Inflammatory macrophage treated with lipopolysaccharide for 4 hours (primary cell): ENCODE results near the gene HLA-DMA.

ENCODE experiments used
- DNase-seq: peaks from one replicate; pipeline ENCODE4 v3.0.0-alpha.2; 2020

HLA-DMA gene

GRCh38 chr6:32974016-32974333 is 21.1 kb upstream of the HLA-DMA start:
- peak; percentile 55 for DNase-seq

GRCh38 chr6:32973144-32974015 is 20.5 kb upstream of the HLA-DMA start:
- peak; percentile 63 for DNase-seq

GRCh38 chr6:32972353-32973143 is 19.7 kb upstream of the HLA-DMA start:
- DNase-seq = peak; percentile 52

- peak; percentile 100 for DNase-seq
Measured at GRCh38 chr6:32971581-32972352, 18.9 kb upstream of the HLA-DMA start.

GRCh38 chr6:32971242-32971580 is 18.3 kb upstream of the HLA-DMA start:
- no peak for DNase-seq

- peak; percentile 88 for DNase-seq
Measured at GRCh38 chr6:32970413-32971241, 17.7 kb upstream of the HLA-DMA start.

GRCh38 chr6:32969685-32970412 is 17.0 kb upstream of the HLA-DMA start:
- peak; percentile 92 for DNase-seq

GRCh38 chr6:32968867-32969684 is 16.2 kb upstream of the HLA-DMA start:
- DNase-seq = peak; percentile 76

GRCh38 chr6:32968093-32968866 is 15.4 kb upstream of the HLA-DMA start, which contains the start of gene BRD2:
BRD2 (plus strand) TSS chr6:32968594; CDS start chr6:32972899, 4,305 bp downstream.
- DNase-seq = peak; percentile 96

GRCh38 chr6:32967151-32968091 is 14.5 kb upstream of the HLA-DMA start:
- peak; percentile 54 for DNase-seq

GRCh38 chr6:32964776-32965175 is 11.9 kb upstream of the HLA-DMA start:
- DNase-seq = no peak

- peak; percentile 52 for DNase-seq
Measured at GRCh38 chr6:32963866-32964265, 11.0 kb upstream of the HLA-DMA start.

GRCh38 chr6:32962213-32962826 is 9.4 kb upstream of the HLA-DMA start:
- no peak for DNase-seq

GRCh38 chr6:32960563-32960962 is 7.7 kb upstream of the HLA-DMA start:
- no peak for DNase-seq

GRCh38 chr6:32956176-32956575 is 3.3 kb upstream of the HLA-DMA start:
- no peak for DNase-seq

GRCh38 chr6:32954986-32955802 is 2.3 kb upstream of the HLA-DMA start:
- DNase-seq = no peak

- DNase-seq = no peak
Measured at GRCh38 chr6:32954267-32954666, 1.4 kb upstream of the HLA-DMA start.
